Hepatocyte (in vitro differentiated cells): ENCODE measurements around the gene PDZRN4.

Experiments used
- EZH2 ChIP-seq: fragments of 200-600 bp; sonication (generic); IDR thresholded peaks from 2 replicates; pipeline ENCODE4 v1.6.1; 2016; ENCODE audit warnings: antibody characterized with exemption, mild to moderate bottlenecking, borderline replicate concordance
- EZH2phosphoT487 ChIP-seq: fragments of 200-600 bp; sonication (generic); IDR thresholded peaks from one replicate; pipeline ENCODE4 v1.6.1; 2018; ENCODE audit warnings: antibody characterized with exemption, mild to moderate bottlenecking, low read depth, moderate library complexity; ENCODE audit not compliant: unreplicated experiment, severe bottlenecking

DNA sequence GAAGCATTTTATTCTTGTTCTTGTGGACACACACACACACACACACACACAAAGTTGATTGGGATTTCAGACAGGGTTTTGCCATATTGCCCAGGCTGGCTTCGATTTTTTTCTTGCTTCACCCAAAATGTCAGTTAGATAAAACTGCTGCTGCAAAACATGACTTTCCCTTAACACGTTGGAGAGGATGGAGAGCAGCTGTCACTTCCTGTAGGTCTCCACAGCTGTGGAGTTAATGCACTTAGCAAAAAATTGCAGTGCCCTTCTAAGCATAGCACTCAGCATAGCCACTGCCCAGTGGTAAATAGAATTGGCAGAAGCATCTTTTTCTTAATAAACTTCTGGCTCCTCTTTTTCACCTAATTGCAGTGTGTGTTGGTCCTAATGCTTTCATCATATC, 54.5 kb downstream of the PDZRN4 start:
- no peak for TF ChIP-seq EZH2
- no peak for TF ChIP-seq EZH2phosphoT487
